SK-N-SH (cell line): ENCODE results near the gene STAT6.

ENCODE experiments used
- CTCF ChIP-seq: fragments of 200-600 bp; sonication (generic); IDR thresholded peaks from 2 replicates; pipeline ENCODE4 v1.6.1; 2017; ENCODE audit warnings: antibody characterized with exemption, mild to moderate bottlenecking, moderate library complexity
- ELF1 ChIP-seq: IDR thresholded peaks from 2 replicates; pipeline ENCODE4 v1.4.0; 2012
- MEF2A ChIP-seq: IDR thresholded peaks from 2 replicates; pipeline ENCODE4 v1.4.0; 2012; ENCODE audit warnings: low read depth, borderline replicate concordance
- POLR2AphosphoS5 ChIP-seq: IDR thresholded peaks from 2 replicates; pipeline ENCODE4 v1.6.1; 2012; ENCODE audit warnings: low read depth, low read length

GRCh38 chr12:57128519-57129247 lies 17.5 kb upstream of the STAT6 start:
- TF ChIP-seq CTCF: no peak
- TF ChIP-seq MEF2A: no peak
- no peak for TF ChIP-seq POLR2AphosphoS5
- TF ChIP-seq ELF1: no peak
